Keratinocyte (primary cell): Measurements from ENCODE around the gene UQCRC1.
"Not testable (repeated sequence)": the region's sequence is repeated elsewhere in the genome, so short reads cannot be mapped to it uniquely, and the experiment has no call there.

Experiments used
- CTCF ChIP-seq, 3 experiments: IDR thresholded peaks in 1 of 3; conservative IDR thresholded peaks in 1 of 3; optimal IDR thresholded peaks in 1 of 3; 2 replicates in 2 of 3; 3 replicates in 1 of 3; pipeline versions ENCODE3 to v1.5.1; 2011; ENCODE audit warnings: low read length in 3 of 3, mild to moderate bottlenecking in 3 of 3, moderate library complexity in 2 of 3, control low read depth in 1 of 3, inconsistent platforms in 1 of 3; ENCODE audit not compliant: insufficient read depth in 2 of 3; ENCODE audit errors: extremely low read depth in 1 of 3
- EZH2 ChIP-seq: IDR thresholded peaks from one replicate; pipeline ENCODE4 v1.6.1; 2012; ENCODE audit warnings: inconsistent platforms, mild to moderate bottlenecking, low read length, moderate library complexity

DNA sequence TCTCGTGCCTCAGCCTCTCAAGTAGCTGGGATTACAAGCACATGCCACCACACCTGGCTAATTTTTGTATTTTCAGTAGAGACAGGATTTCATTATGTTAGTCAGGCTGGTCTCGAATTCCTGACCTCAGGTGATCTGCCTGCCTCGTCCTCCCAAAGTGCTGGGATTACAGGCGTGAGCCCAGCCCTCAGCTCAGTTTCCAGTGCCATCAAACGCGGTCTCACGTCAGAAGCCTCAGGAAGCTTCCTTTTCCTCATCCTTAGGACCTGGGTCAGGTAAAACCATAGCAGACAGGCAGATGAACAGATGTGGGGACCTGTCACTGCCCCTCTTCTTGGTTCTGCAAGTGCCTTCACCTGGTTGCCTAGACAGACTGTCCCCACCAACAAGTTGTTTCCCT, 57.8 kb downstream of the UQCRC1 start:
- TF ChIP-seq CTCF (optimal IDR thresholded peaks at IDR 0.05 in 1 of 3, IDR thresholded peaks at IDR 0.05 in 1 of 3, conservative IDR thresholded peaks at IDR 0.05 in 1 of 3; ENCODE audit: extremely low read depth in 1 of 3, insufficient read depth in 2 of 3, low read length in 3 of 3); EZH2: not testable (repeated sequence)
